IMR-90 (cell line): ENCODE data around the gene NKRF. TPM values are rescaled to one million over a fixed set of nuclear protein-coding genes. Genes with fewer than 3 reads are reported as not detected.
"Not testable (repeated sequence)": the region's sequence is repeated elsewhere in the genome, so short reads cannot be mapped to it uniquely, and the experiment has no call there.

Experiments used
- ATAC-seq: fragments of 200-7000 bp; cut with Tn5 transposase; 2 replicates; pipeline ENCODE4 v1.9.1; 2020; ENCODE audit warnings: low read depth, mild to moderate bottlenecking, moderate library complexity
- BruUV-seq: library from RNA; stranded (reverse); fragments of 400-500 nt; replicated peaks from 2 replicates; lab custom pipeline; 2021; lab: Mats Ljungman, UMichigan
- CTCF ChIA-PET: fragments of 300-600 bp; formaldehyde crosslinking; extraction: SDS; loops from one replicate; lab custom pipeline; 2021; ENCODE audit warnings: antibody characterized with exemption; lab: Yijun Ruan, JAX
- POLR2A ChIA-PET: fragments of 300-600 bp; sonication (Branson Sonifier 250); formaldehyde crosslinking; loops from one replicate; lab custom pipeline; 2022; ENCODE audit warnings: antibody characterized with exemption; ENCODE audit not compliant: unreplicated experiment; lab: Charles Lee
- DNase-seq: peaks from one replicate; pipeline ENCODE4 v3.0.0; 2013
- H2AFZ ChIP-seq: replicated peaks from 2 replicates; pipeline ENCODE3; 2013; ENCODE audit warnings: low read length, mild to moderate bottlenecking; ENCODE audit not compliant: poor library complexity
- H2AK5ac ChIP-seq: 2 replicates; pipeline ENCODE4 v1.6.1; 2013; ENCODE audit warnings: low read depth, low read length, inconsistent platforms
- H2AK9ac ChIP-seq: replicated peaks from 2 replicates; pipeline ENCODE3; 2013; ENCODE audit warnings: mild to moderate bottlenecking, low read depth, low read length, moderate library complexity; ENCODE audit not compliant: poor library complexity
- H2BK120ac ChIP-seq: 2 replicates; pipeline ENCODE4 v1.6.1; 2013; ENCODE audit warnings: low read depth, low read length, inconsistent platforms
- H2BK15ac ChIP-seq: 3 replicates; pipeline ENCODE4 v1.6.1; 2013; ENCODE audit warnings: low read depth, low read length, inconsistent platforms
- H2BK20ac ChIP-seq: 2 replicates; pipeline ENCODE4 v1.6.1; 2013; ENCODE audit warnings: low read depth, mild to moderate bottlenecking, inconsistent platforms, low read length, moderate library complexity
- H2BK5ac ChIP-seq: 2 replicates; pipeline ENCODE4 v1.6.1; 2013; ENCODE audit warnings: mild to moderate bottlenecking, low read depth, low read length, inconsistent platforms; ENCODE audit not compliant: poor library complexity, severe bottlenecking
- H3K14ac ChIP-seq: replicated peaks from 2 replicates; pipeline ENCODE4 v1.6.1; 2013; ENCODE audit warnings: low read depth, low read length, inconsistent platforms
- H3K18ac ChIP-seq: 2 replicates; pipeline ENCODE4 v1.6.1; 2013; ENCODE audit warnings: low read depth, low read length, control low read depth
- H3K23ac ChIP-seq: 2 replicates; pipeline ENCODE4 v1.6.1; 2013; ENCODE audit warnings: low read depth, low read length, inconsistent platforms
- H3K27ac ChIP-seq: 2 replicates; pipeline ENCODE4 v1.5.1; 2013; ENCODE audit warnings: mild to moderate bottlenecking, control low read depth, low read length; ENCODE audit not compliant: insufficient read depth
- H3K27me3 ChIP-seq: 2 replicates; pipeline ENCODE4 v1.6.1; 2013; ENCODE audit warnings: low read length; ENCODE audit not compliant: control insufficient read depth, insufficient read depth
- H3K36me3 ChIP-seq: 2 replicates; pipeline ENCODE4 v1.6.1; 2013; ENCODE audit warnings: low read length, mixed read lengths; ENCODE audit not compliant: control insufficient read depth, insufficient read depth
- H3K4ac ChIP-seq: 2 replicates; pipeline ENCODE4 v1.6.1; 2013; ENCODE audit warnings: low read depth, low read length, inconsistent platforms
- H3K4me1 ChIP-seq: 2 replicates; pipeline ENCODE4 v1.6.1; 2013; ENCODE audit warnings: low read length, mixed read lengths; ENCODE audit not compliant: control insufficient read depth, insufficient read depth
- H3K4me2 ChIP-seq: 2 replicates; pipeline ENCODE4 v1.6.1; 2013; ENCODE audit warnings: low read depth, mild to moderate bottlenecking, control low read depth, low read length, moderate library complexity
- H3K4me3 ChIP-seq: 2 replicates; pipeline ENCODE4 v1.5.1; 2013; ENCODE audit warnings: low read depth, mild to moderate bottlenecking, control low read depth, low read length, moderate library complexity; ENCODE audit not compliant: insufficient read depth
- H3K56ac ChIP-seq: 2 replicates; pipeline ENCODE4 v1.6.1; 2013; ENCODE audit warnings: low read length, inconsistent platforms; ENCODE audit not compliant: insufficient read depth; ENCODE audit errors: extremely low read depth
- H3K79me1 ChIP-seq, 2 experiments: 2 replicates each; pipeline ENCODE4 v1.6.1; 2013; ENCODE audit warnings: low read length in 2 of 2, inconsistent platforms in 1 of 2, low read depth in 1 of 2
- H3K9ac ChIP-seq: 2 replicates; pipeline ENCODE4 v1.6.1; 2013; ENCODE audit warnings: low read depth, low read length, control low read depth
- H3K9me1 ChIP-seq: 2 replicates; pipeline ENCODE4 v1.6.1; 2013; ENCODE audit warnings: low read length, inconsistent platforms; ENCODE audit not compliant: insufficient read depth
- H3K9me3 ChIP-seq: 2 replicates; pipeline ENCODE4 v1.6.1; 2013; ENCODE audit warnings: low read length; ENCODE audit not compliant: control insufficient read depth, insufficient read depth
- H4K20me1 ChIP-seq: 2 replicates; pipeline ENCODE4 v1.6.1; 2013; ENCODE audit warnings: low read length, inconsistent platforms; ENCODE audit not compliant: insufficient read depth
- H4K5ac ChIP-seq: 2 replicates; pipeline ENCODE4 v1.6.1; 2013; ENCODE audit warnings: mild to moderate bottlenecking, low read depth, low read length, control low read depth
- H4K8ac ChIP-seq, 2 experiments: 2 replicates each; pipeline ENCODE4 v1.6.1; 2013; ENCODE audit warnings: low read depth in 2 of 2, low read length in 2 of 2, control low read depth in 1 of 2, inconsistent platforms in 1 of 2
- H4K91ac ChIP-seq: 2 replicates; pipeline ENCODE4 v1.6.1; 2013; ENCODE audit warnings: low read depth, low read length, inconsistent platforms; ENCODE audit not compliant: insufficient read depth
- WGBS, 2 experiments: methylation state at CpG; one replicate each; pipeline versions ENCODE4 v1.1.5 to v1.1.7; 2013; ENCODE audit warnings: missing lambda C conversion rate in 2 of 2; ENCODE audit not compliant: insufficient read length in 1 of 2; ENCODE audit errors: extremely low coverage in 2 of 2; 5-methylcytosine and 5-hydroxymethylcytosine counted together
- dilution Hi-C: fragments of 300-500 bp; cut with HindIII; formaldehyde crosslinking; loops from one replicate; pipeline ENCODE4 v1.14.3; 2018; ENCODE audit warnings: low sequenced_read_pairs; ENCODE audit not compliant: unreplicated experiment
- in situ Hi-C: fragments of 300-500 bp; cut with MboI; formaldehyde crosslinking; loops from 3 replicates; pipeline ENCODE4 v1.14.3; 2019; ENCODE audit warnings: low sequenced_read_pairs, inconsistent platforms, mixed read lengths
- intact Hi-C: fragments of 100-400 bp; cut with micrococcal nuclease; formaldehyde crosslinking; loops from 2 replicates; pipeline ENCODE4 v1.10.0; 2022
- polyA plus RNA-seq, 3 experiments: library from polyadenylated mRNA; depleted of rRNA; stranded (reverse); fragments of >200 nt; gene quantifications; 2 replicates each; pipeline ENCODE4 v1.2.3, GENCODE V29; 2012; ENCODE audit warnings: low replicate concordance in 1 of 3
- total RNA-seq: library from RNA; depleted of rRNA; stranded (reverse); fragments of >200 nt; gene quantifications from 2 replicates; pipeline ENCODE4 v1.2.3, GENCODE V29; 2012

Gene NKRF
- total and polyA plus RNA-seq, 2 of the 4 experiments (the other 2 are of a cell fraction), result 2.2 to 4.1 TPM

GRCh38 chrX:119637421-119637820, 31.2 kb upstream of the NKRF start:
- in situ Hi-C loops, result not testable (repeated sequence)

More at GRCh38 chrX:119637421-119637820, 31.2 kb upstream of the NKRF start:
- H3K4me3 ChIP-seq, H3K4me2 ChIP-seq, DNase-seq, H3K9ac ChIP-seq, H3K4ac ChIP-seq, BruUV-seq, H2BK120ac ChIP-seq, H3K27ac ChIP-seq, H4K91ac ChIP-seq, H3K36me3 ChIP-seq, H3K18ac ChIP-seq, H2BK20ac ChIP-seq, H3K27me3 ChIP-seq, H3K9me3 ChIP-seq, H3K79me1 ChIP-seq, ATAC-seq, H3K56ac ChIP-seq, dilution Hi-C loops, POLR2A ChIA-PET, H4K20me1 ChIP-seq, intact Hi-C loops, H3K23ac ChIP-seq, H3K14ac ChIP-seq, H3K9me1 ChIP-seq, H4K8ac ChIP-seq, H2BK5ac ChIP-seq, H2AFZ ChIP-seq, H2AK5ac ChIP-seq, H2AK9ac ChIP-seq, H4K5ac ChIP-seq, H2BK15ac ChIP-seq, H3K4me1 ChIP-seq: not testable (repeated sequence)
- no CpG with 5 or more reads among the region's 1 CpG for WGBS, 2 experiments
- CTCF ChIA-PET, result interaction anchor here (0.6 to 0.7 kb wide), 2 partner anchors 9 to 35 kb away, joined by 3 to 5 read pairs; no protein-coding TSS in a partner anchor
